C4-2B (cell line): ENCODE results near the gene MMD.

Experiments
- CTCF ChIP-seq: fragments of 450-650 bp; conservative IDR thresholded peaks from 2 replicates; pipeline ENCODE4 v1.5.1; 2017; ENCODE audit warnings: mild to moderate bottlenecking
- ZFX ChIP-seq: fragments of 450-650 bp; IDR thresholded peaks from 2 replicates; pipeline ENCODE4 v1.6.1; 2017

- TF ChIP-seq CTCF, result no peak
- no peak for TF ChIP-seq ZFX
These were observed 75.0 kb downstream of the MMD start for GRCh38 chr17:55346658-55347057.
